ENCODE data around the gene NDUFC1.

DNA sequence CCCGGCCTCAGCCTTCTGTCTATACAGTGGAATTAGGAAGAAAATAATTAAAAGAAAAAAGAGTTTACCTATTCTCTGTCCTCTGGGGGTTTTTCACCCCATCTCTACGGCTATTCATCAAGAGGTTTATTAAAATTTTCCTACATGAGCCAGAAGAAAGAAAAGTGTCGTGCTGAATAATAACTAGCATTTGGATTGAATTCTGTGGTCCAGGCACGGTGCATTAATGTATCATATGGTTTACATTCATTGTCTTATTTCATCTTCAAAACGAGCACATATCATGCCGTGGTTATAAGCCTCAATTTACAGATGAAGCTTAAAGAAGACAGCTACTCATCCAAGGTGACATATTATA lies 6.4 kb downstream of the NDUFC1 start:
- no peak for TF ChIP-seq POLR2A (IDR thresholded peaks at IDR 0.05)
- TF ChIP-seq, protein P1, sequence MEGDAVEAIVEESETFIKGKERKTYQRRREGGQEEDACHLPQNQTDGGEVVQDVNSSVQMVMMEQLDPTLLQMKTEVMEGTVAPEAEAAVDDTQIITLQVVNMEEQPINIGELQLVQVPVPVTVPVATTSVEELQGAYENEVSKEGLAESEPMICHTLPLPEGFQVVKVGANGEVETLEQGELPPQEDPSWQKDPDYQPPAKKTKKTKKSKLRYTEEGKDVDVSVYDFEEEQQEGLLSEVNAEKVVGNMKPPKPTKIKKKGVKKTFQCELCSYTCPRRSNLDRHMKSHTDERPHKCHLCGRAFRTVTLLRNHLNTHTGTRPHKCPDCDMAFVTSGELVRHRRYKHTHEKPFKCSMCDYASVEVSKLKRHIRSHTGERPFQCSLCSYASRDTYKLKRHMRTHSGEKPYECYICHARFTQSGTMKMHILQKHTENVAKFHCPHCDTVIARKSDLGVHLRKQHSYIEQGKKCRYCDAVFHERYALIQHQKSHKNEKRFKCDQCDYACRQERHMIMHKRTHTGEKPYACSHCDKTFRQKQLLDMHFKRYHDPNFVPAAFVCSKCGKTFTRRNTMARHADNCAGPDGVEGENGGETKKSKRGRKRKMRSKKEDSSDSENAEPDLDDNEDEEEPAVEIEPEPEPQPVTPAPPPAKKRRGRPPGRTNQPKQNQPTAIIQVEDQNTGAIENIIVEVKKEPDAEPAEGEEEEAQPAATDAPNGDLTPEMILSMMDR (IDR thresholded peaks at IDR 0.05): no peak

All from lower leg skin (tissue), 3 donors.